Anterior cingulate cortex (tissue), 58 donors: ENCODE results near the gene AAMP.

Source experiments
- DNase-seq, 58 donors: peaks; one replicate each; lab custom pipeline; 2025; lab: John Stamatoyannopoulos, UW

AAMP gene

GRCh38 chr2:218230882-218231281 lies 39.1 kb downstream of the AAMP start:
- no peak for DNase-seq

GRCh38 chr2:218229851-218230250 lies 40.1 kb downstream of the AAMP start:
- DNase-seq: no peak

- DNase-seq: no peak
Observed at GRCh38 chr2:218229239-218229638, 40.7 kb downstream of the AAMP start.

GRCh38 chr2:218228366-218229090 lies 41.4 kb downstream of the AAMP start:
- no peak for DNase-seq

GRCh38 chr2:218226903-218227302 lies 43.0 kb downstream of the AAMP start:
- DNase-seq: no peak

- no peak for DNase-seq
Observed at GRCh38 chr2:218224186-218224585, 45.8 kb downstream of the AAMP start.

GRCh38 chr2:218223046-218223445 lies 46.9 kb downstream of the AAMP start:
- DNase-seq: no peak

- DNase-seq: peak in 24 of 58 donors; percentile 1 to 51 (median 14)
Observed at GRCh38 chr2:218221000-218221399, 48.9 kb downstream of the AAMP start.

GRCh38 chr2:218219934-218220333 lies 50.0 kb downstream of the AAMP start:
- no peak for DNase-seq

- DNase-seq: peak in 1 of 58 donors; percentile 2
Observed at GRCh38 chr2:218218268-218219185, 51.4 kb downstream of the AAMP start.

GRCh38 chr2:218217360-218218267 lies 52.3 kb downstream of the AAMP start:
- peak in 39 of 58 donors; percentile 8 to 71 (median 46) for DNase-seq

GRCh38 chr2:218216674-218217359 lies 53.1 kb downstream of the AAMP start, which contains the start of gene ARPC2:
Gene ARPC2 (plus strand): TSS chr2:218217189. CDS start chr2:218217471, 282 bp downstream.
- DNase-seq: peak; percentile 65 to 94 (median 89)

GRCh38 chr2:218216336-218216673 lies 53.6 kb downstream of the AAMP start:
- DNase-seq: peak in 2 of 58 donors; percentile 0 to 35
